ENCODE results near the gene ANKRD52. TPM values are rescaled to one million over a fixed set of nuclear protein-coding genes. Genes with fewer than 3 reads are reported as not detected.
A peak's percentile ranks its signal among the peaks of the same experiment; 100 is the strongest.
"Not testable (repeated sequence)": the region's sequence is repeated elsewhere in the genome, so short reads cannot be mapped to it uniquely, and the experiment has no call there.

ANKRD52 gene
- 12.9 TPM for total RNA-seq

GRCh38 chr12:56258068-56258819 is at the start of gene ANKRD52:
ANKRD52 (minus strand) TSS chr12:56258384; CDS start chr12:56258269, 115 bp downstream.
- ATAC-seq (peak; percentile 99), DNase-seq (ENCODE audit: low spot score) (peak; percentile 81)

GRCh38 chr12:56307221-56307965 is 49.2 kb upstream of the ANKRD52 start:
- DNase-seq (ENCODE audit: low spot score) = no peak
- ATAC-seq = peak; percentile 40

- DNase-seq (ENCODE audit: low spot score) (no peak), ATAC-seq (no peak)
Observed at GRCh38 chr12:56304872-56305590, 46.8 kb upstream of the ANKRD52 start.

- DNase-seq (ENCODE audit: low spot score) (no peak), ATAC-seq (no peak)
Observed at GRCh38 chr12:56304276-56304675, 46.1 kb upstream of the ANKRD52 start.

- DNase-seq (ENCODE audit: low spot score) = no peak
- peak; percentile 1 for ATAC-seq
Observed at GRCh38 chr12:56300644-56301464, 42.7 kb upstream of the ANKRD52 start.

GRCh38 chr12:56299853-56300643 is 41.9 kb upstream of the ANKRD52 start, which contains the start of gene CS:
CS (minus strand) TSS chr12:56300330; CDS start chr12:56300201, 129 bp downstream.
- ATAC-seq = peak; percentile 87
- peak; percentile 99 for DNase-seq (ENCODE audit: low spot score)

- ATAC-seq (peak; percentile 1), DNase-seq (ENCODE audit: low spot score) (no peak)
Observed at GRCh38 chr12:56299308-56299852, 41.2 kb upstream of the ANKRD52 start.

- ATAC-seq (no peak), DNase-seq (ENCODE audit: low spot score) (no peak)
Observed at GRCh38 chr12:56298828-56299227, 40.6 kb upstream of the ANKRD52 start.

GRCh38 chr12:56297400-56297799 is 39.2 kb upstream of the ANKRD52 start:
- no peak for DNase-seq (ENCODE audit: low spot score)
- no peak for ATAC-seq

GRCh38 chr12:56296295-56296694 is 38.1 kb upstream of the ANKRD52 start:
- no peak for ATAC-seq
- DNase-seq (ENCODE audit: low spot score) = no peak

GRCh38 chr12:56293795-56294194 is 35.6 kb upstream of the ANKRD52 start:
- peak; percentile 76 for ATAC-seq
- DNase-seq (ENCODE audit: low spot score) = no peak

- no peak for DNase-seq (ENCODE audit: low spot score)
- no peak for ATAC-seq
Observed at GRCh38 chr12:56288705-56289387, 30.7 kb upstream of the ANKRD52 start.

- no peak for DNase-seq (ENCODE audit: low spot score)
- ATAC-seq = peak; percentile 14
Observed at GRCh38 chr12:56286044-56286830, 28.1 kb upstream of the ANKRD52 start.

- ATAC-seq; DNase-seq (ENCODE audit: low spot score): not testable (repeated sequence)
Observed at GRCh38 chr12:56284263-56284662, 26.1 kb upstream of the ANKRD52 start.

- DNase-seq (ENCODE audit: low spot score) = no peak
- ATAC-seq = no peak
Observed at GRCh38 chr12:56282579-56282978, 24.4 kb upstream of the ANKRD52 start.

GRCh38 chr12:56282030-56282429 is 23.8 kb upstream of the ANKRD52 start:
- ATAC-seq = no peak
- no peak for DNase-seq (ENCODE audit: low spot score)

GRCh38 chr12:56280849-56281248 is 22.7 kb upstream of the ANKRD52 start:
- DNase-seq (ENCODE audit: low spot score) = peak; percentile 76
- peak; percentile 86 for ATAC-seq

- no peak for DNase-seq (ENCODE audit: low spot score)
- no peak for ATAC-seq
Observed at GRCh38 chr12:56278905-56279304, 20.7 kb upstream of the ANKRD52 start.

Measured in left lobe of liver (tissue), 2 donors.